Esophagus squamous epithelium (tissue), 5 donors: Measurements from ENCODE around the gene PPP1R3A. TPM values are rescaled to one million over a fixed set of nuclear protein-coding genes. Genes with fewer than 3 reads are reported as not detected.

ENCODE experiments used
- DNase-seq: peaks from one replicate; lab custom pipeline; 2025; lab: John Stamatoyannopoulos, UW
- H3K27ac ChIP-seq, 4 donors: fragments of 200-600 bp; sonication (generic); one replicate each; pipeline ENCODE4 v1.5.1; 2016 to 2019; ENCODE audit warnings: mild to moderate bottlenecking in 1 of 4
- H3K27me3 ChIP-seq, 4 donors: fragments of 200-600 bp; sonication (generic); 1 replicate in 3 of 4; 2 replicates in 1 of 4; pipeline versions ENCODE4 v1.5.1 to v1.6.0; 2017 to 2021; ENCODE audit warnings: antibody characterized with exemption in 1 of 4
- H3K36me3 ChIP-seq, 3 donors: fragments of 200-600 bp; sonication (generic); one replicate each; pipeline ENCODE4 v1.5.1; 2016 to 2019
- H3K4me1 ChIP-seq, 3 donors: fragments of 200-600 bp; sonication (generic); one replicate each; pipeline ENCODE4 v1.5.1; 2017 to 2019
- H3K4me3 ChIP-seq, 4 donors: fragments of 200-600 bp; sonication (generic); 1 replicate in 3 of 4; 2 replicates in 1 of 4; pipeline ENCODE4 v1.5.1; 2016 to 2019; ENCODE audit warnings: mild to moderate bottlenecking in 2 of 4, moderate library complexity in 1 of 4
- H3K9me3 ChIP-seq, 3 donors: fragments of 200-600 bp; sonication (generic); one replicate each; pipeline ENCODE4 v1.5.1; 2016 to 2019
- CTCF ChIP-seq, 6 experiments: fragments of 450-650 bp in 4 of 6; fragments of 200-600 bp in 2 of 6; sonication (generic) in 2 of 6; IDR thresholded peaks; one replicate each; pipeline ENCODE4 v1.5.1; 2016 to 2019; ENCODE audit warnings: antibody characterized with exemption in 6 of 6, mild to moderate bottlenecking in 4 of 6, moderate library complexity in 4 of 6
- POLR2A ChIP-seq, 4 donors: fragments of 450-650 bp; IDR thresholded peaks; one replicate each; pipeline ENCODE4 v1.6.1; 2017; ENCODE audit warnings: antibody characterized with exemption in 4 of 4, mild to moderate bottlenecking in 4 of 4, moderate library complexity in 3 of 4
- WGBS, 2 donors: methylation state at CpG; one replicate each; pipeline ENCODE4 v1.1.5; 2018; 5-methylcytosine and 5-hydroxymethylcytosine counted together
- intact Hi-C: fragments of 100-400 bp; cut with DNase I; formaldehyde crosslinking; loops from one replicate; pipeline ENCODE4 v1.15.0; 2022
- total RNA-seq, 4 donors: library from RNA; depleted of rRNA; stranded (reverse); fragments of >200 nt; gene quantifications; one replicate each; pipeline ENCODE4 v1.1.0, GENCODE V29; 2016
- donor health status: DM: yes; HTN: yes; CAD: no.

Gene PPP1R3A
- total RNA-seq, 4 donors from 2014 or later, result not detected

- H3K4me1 ChIP-seq, result no peaks in the 10 kb centered on the region
- no peak overlapping the region for H3K27ac ChIP-seq
- TF ChIP-seq POLR2A (IDR thresholded peaks at IDR 0.05), result no peak
- no peak for TF ChIP-seq CTCF (IDR thresholded peaks at IDR 0.05)
- no peaks in the 10 kb centered on the region for H3K9me3 ChIP-seq
- H3K27me3 ChIP-seq, result no peaks in the 10 kb centered on the region
- H3K4me3 ChIP-seq, result no peak overlapping the region
- 62 to 67% methylated on average over 6 of the region's 6 CpGs for WGBS, 2 donors
- intact Hi-C loops, result no loop called here
- no peak for DNase-seq
- no peaks in the 10 kb centered on the region for H3K36me3 ChIP-seq
Measured at GRCh38 chr7:113912876-113913275, 5.9 kb downstream of the PPP1R3A start.

GRCh38 chr7:113907617-113908016 is 11.2 kb downstream of the PPP1R3A start:
- TF ChIP-seq CTCF (IDR thresholded peaks at IDR 0.05) (no peak), POLR2A (IDR thresholded peaks at IDR 0.05) (no peak)
- Histone ChIP-seq H3K9me3 (no peaks in the 10 kb centered on the region), H3K36me3 (no peaks in the 10 kb centered on the region), H3K4me1 (no peaks in the 10 kb centered on the region), H3K27me3 (no peaks in the 10 kb centered on the region), H3K27ac (no peak overlapping the region), H3K4me3 (no peak overlapping the region)
- no peak for DNase-seq
- intact Hi-C loops, result no loop called here
- WGBS, 2 donors, result 82 to 84% methylated on average over 3 of the region's 3 CpGs

GRCh38 chr7:113904521-113904920 is 14.3 kb downstream of the PPP1R3A start:
- DNase-seq, result no peak
- H3K9me3 ChIP-seq, result no peaks in the 10 kb centered on the region
- no peaks in the 10 kb centered on the region for H3K27me3 ChIP-seq
- no peak overlapping the region for H3K27ac ChIP-seq
- H3K36me3 ChIP-seq, result no peaks in the 10 kb centered on the region
- 74 to 94% methylated on average over 1 of the region's 1 CpG for WGBS, 2 donors
- no peaks in the 10 kb centered on the region for H3K4me1 ChIP-seq
- no peak overlapping the region for H3K4me3 ChIP-seq
- intact Hi-C loops, result no loop called here
- TF ChIP-seq CTCF (IDR thresholded peaks at IDR 0.05) (no peak), POLR2A (IDR thresholded peaks at IDR 0.05) (no peak)

GRCh38 chr7:113892818-113893217 is 26.0 kb downstream of the PPP1R3A start:
- intact Hi-C loops, result no loop called here
- no peaks in the 10 kb centered on the region for H3K9me3 ChIP-seq
- H3K36me3 ChIP-seq, result no peaks in the 10 kb centered on the region
- DNase-seq, result no peak
- WGBS, 2 donors, result 13 to 26% methylated on average over 3 of the region's 3 CpGs
- H3K4me1 ChIP-seq, result peaks cover 0 to 21% (median 0%) of the 10 kb centered on the region in 3 donors
- H3K27ac ChIP-seq, result no peak overlapping the region
- TF ChIP-seq POLR2A (IDR thresholded peaks at IDR 0.05) (no peak), CTCF (IDR thresholded peaks at IDR 0.05) (no peak)
- H3K27me3 ChIP-seq, result no peaks in the 10 kb centered on the region
- H3K4me3 ChIP-seq, result no peak overlapping the region

GRCh38 chr7:113891828-113892227 is 27.0 kb downstream of the PPP1R3A start:
- TF ChIP-seq POLR2A (IDR thresholded peaks at IDR 0.05) (no peak), CTCF (IDR thresholded peaks at IDR 0.05) (no peak)
- H3K4me3 ChIP-seq, result no peak overlapping the region
- 5 to 17% methylated on average over 1 of the region's 1 CpG for WGBS, 2 donors
- no peaks in the 10 kb centered on the region for H3K27me3 ChIP-seq
- H3K36me3 ChIP-seq, result no peaks in the 10 kb centered on the region
- peak overlapping the region in 2 of 4 donors; percentile 5 to 10 for H3K27ac ChIP-seq
- no peak for DNase-seq
- H3K9me3 ChIP-seq, result no peaks in the 10 kb centered on the region
- peaks cover 0 to 21% (median 0%) of the 10 kb centered on the region in 3 donors for H3K4me1 ChIP-seq
- intact Hi-C loops, result no loop called here
